Nephron progenitor cell (in vitro differentiated cells): ENCODE measurements around the gene SDSL.

Experiments used
- DNase-seq: peaks from one replicate; pipeline ENCODE4 v3.0.0; 2021
- H3K27ac Mint-ChIP-seq: 2 replicates; pipeline ENCODE4 v1.8.0; 2021; ENCODE audit warnings: mild to moderate bottlenecking, moderate library complexity, mixed read lengths
- H3K27me3 Mint-ChIP-seq: 2 replicates; pipeline ENCODE4 v1.8.0; 2021; ENCODE audit warnings: mild to moderate bottlenecking, low read depth, mixed read lengths; ENCODE audit not compliant: poor library complexity
- H3K36me3 Mint-ChIP-seq: 2 replicates; pipeline ENCODE4 v1.8.0; 2021; ENCODE audit warnings: low read depth, mixed read lengths
- H3K4me1 Mint-ChIP-seq: 2 replicates; pipeline ENCODE4 v1.8.0; 2021; ENCODE audit warnings: mixed read lengths
- H3K4me3 Mint-ChIP-seq: 2 replicates; pipeline ENCODE4 v1.8.0; 2021; ENCODE audit warnings: mild to moderate bottlenecking, moderate library complexity, mixed read lengths
- H3K9me3 Mint-ChIP-seq: 2 replicates; pipeline ENCODE4 v1.8.0; 2021; ENCODE audit warnings: mild to moderate bottlenecking, moderate library complexity, mixed read lengths
- TF ChIP-seq, protein P1 (sequence below): fragments of 200-600 bp; sonication (generic); IDR thresholded peaks from 2 replicates; pipeline ENCODE4 v1.5.0; 2021; ENCODE audit warnings: antibody characterized with exemption

SDSL gene

DNA sequence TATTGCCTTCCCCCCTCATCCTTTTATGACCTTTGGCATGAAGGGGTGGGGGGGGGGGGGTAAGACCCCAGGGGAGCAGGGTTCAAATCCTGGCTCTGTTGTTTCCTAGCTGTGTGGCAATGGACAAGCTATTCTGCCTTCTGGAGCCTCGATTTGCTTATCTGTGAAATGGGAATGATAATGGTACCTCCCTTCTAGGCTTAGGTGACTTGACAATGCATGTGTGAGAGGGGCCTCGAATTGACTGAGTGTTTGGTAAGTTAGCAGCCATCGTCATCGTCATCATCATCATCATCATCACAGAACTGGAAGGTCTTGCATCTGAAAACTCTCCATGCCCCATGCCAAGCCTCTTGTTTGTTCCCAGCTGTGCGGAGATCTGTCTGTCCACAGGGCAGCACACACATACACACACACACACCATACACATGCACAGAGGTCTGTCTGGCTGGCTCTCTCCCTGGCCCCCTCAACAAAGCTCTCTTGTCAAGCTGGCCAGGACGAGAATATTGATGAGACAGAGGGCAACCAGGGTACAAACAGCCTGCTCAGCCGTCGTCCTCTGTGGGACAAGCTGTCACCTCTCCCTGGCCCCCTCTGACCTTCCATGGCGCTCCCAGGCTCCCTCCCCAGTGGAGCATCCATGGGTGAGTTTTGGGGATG is 12.6 kb upstream of the SDSL start:
- Mint-ChIP-seq H3K36me3 (no peaks in the 10 kb centered on the region), H3K9me3 (no peaks in the 10 kb centered on the region), H3K4me3 (no peak overlapping the region), H3K4me1 (no peaks in the 10 kb centered on the region), H3K27me3 (peaks cover 30% of the 10 kb centered on the region), H3K27ac (no peak overlapping the region)
- DNase-seq = no peak
- TF ChIP-seq, protein P1, sequence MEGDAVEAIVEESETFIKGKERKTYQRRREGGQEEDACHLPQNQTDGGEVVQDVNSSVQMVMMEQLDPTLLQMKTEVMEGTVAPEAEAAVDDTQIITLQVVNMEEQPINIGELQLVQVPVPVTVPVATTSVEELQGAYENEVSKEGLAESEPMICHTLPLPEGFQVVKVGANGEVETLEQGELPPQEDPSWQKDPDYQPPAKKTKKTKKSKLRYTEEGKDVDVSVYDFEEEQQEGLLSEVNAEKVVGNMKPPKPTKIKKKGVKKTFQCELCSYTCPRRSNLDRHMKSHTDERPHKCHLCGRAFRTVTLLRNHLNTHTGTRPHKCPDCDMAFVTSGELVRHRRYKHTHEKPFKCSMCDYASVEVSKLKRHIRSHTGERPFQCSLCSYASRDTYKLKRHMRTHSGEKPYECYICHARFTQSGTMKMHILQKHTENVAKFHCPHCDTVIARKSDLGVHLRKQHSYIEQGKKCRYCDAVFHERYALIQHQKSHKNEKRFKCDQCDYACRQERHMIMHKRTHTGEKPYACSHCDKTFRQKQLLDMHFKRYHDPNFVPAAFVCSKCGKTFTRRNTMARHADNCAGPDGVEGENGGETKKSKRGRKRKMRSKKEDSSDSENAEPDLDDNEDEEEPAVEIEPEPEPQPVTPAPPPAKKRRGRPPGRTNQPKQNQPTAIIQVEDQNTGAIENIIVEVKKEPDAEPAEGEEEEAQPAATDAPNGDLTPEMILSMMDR = no peak

- peaks cover 21% of the 10 kb centered on the region for H3K4me1 Mint-ChIP-seq
- no peak overlapping the region for H3K27ac Mint-ChIP-seq
- no peaks in the 10 kb centered on the region for H3K36me3 Mint-ChIP-seq
- no peak overlapping the region for H3K4me3 Mint-ChIP-seq
- no peaks in the 10 kb centered on the region for H3K9me3 Mint-ChIP-seq
- no peak for DNase-seq
- TF ChIP-seq, protein P1 = no peak
- peaks cover 29% of the 10 kb centered on the region for H3K27me3 Mint-ChIP-seq
These were observed 8.7 kb upstream of the SDSL start for GRCh38 chr12:113413488-113413939.

DNA sequence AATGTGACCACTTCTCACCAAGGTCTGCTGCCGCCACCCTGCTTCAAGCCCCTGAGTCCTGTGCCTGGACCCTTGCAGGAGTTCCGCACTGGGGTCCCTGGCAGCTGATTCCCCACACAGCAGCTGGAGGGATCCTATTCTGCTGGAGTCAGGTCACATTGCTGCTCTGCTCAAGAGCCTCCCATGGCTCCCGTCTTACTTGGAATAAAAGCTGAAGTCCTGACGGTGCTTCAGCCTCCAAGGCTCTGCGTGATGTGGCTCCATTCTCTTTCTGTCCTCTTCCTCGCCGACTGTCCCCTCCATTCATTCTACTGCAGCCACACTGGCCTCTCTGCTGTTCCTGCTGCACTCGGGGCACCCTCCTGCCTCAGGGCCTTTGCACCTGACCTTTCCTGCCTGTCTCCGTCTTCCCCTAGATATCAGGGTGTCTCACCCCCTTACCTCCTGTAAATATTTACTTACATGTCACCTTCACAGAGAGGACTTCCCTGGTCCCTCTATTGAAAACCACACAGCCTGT is 7.6 kb upstream of the SDSL start:
- Mint-ChIP-seq H3K9me3 (no peaks in the 10 kb centered on the region), H3K4me3 (no peak overlapping the region)
- TF ChIP-seq, protein P1 = no peak

GRCh38 chr12:113416091-113416754 is 6.0 kb upstream of the SDSL start:
- Mint-ChIP-seq H3K9me3 (no peaks in the 10 kb centered on the region), H3K4me1 (peaks cover 29% of the 10 kb centered on the region), H3K4me3 (no peak overlapping the region), H3K27me3 (peaks cover 7% of the 10 kb centered on the region), H3K27ac (no peak overlapping the region), H3K36me3 (no peaks in the 10 kb centered on the region)
- DNase-seq = no peak
- TF ChIP-seq, protein P1 = no peak

More for the DNA sequence above, 7.6 kb upstream of the SDSL start:
- DNase-seq = no peak
- peaks cover 22% of the 10 kb centered on the region for H3K27me3 Mint-ChIP-seq
- H3K4me1 Mint-ChIP-seq = peaks cover 29% of the 10 kb centered on the region
- no peaks in the 10 kb centered on the region for H3K36me3 Mint-ChIP-seq
- H3K27ac Mint-ChIP-seq = peak overlapping the region; percentile 63

DNA sequence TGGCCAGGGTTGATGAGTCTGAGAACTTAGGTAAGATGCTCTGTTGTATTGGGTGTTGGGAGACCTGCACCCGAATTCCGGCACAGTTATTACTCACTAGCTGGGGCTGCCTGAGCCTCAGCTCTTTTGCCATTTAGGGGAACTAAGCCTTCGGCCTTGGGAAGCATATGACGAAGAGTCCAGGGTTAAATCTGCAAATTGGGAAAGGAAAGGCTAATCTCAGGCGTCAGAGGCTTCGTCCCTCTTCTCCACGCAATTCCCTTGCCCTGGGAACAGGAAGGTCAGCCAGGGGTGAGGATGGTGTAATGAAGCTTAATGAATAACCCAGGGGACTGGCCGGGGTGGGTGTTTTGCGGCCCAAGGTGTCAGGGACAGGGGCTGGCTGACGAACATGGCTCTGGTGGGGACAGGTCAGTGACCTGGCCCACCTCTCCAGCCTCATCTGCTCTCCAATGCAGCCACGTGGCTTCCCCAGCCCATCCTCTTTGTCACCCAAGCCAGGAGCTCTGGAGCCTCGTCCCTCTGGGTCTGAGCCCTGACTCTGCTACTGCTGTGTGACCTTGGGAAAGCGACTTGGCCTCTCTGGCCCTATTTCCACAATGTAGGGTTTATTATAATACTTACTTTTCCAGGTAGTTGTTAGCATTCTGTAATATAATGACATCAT is 3.8 kb upstream of the SDSL start:
- Mint-ChIP-seq H3K27me3 (peaks cover 4% of the 10 kb centered on the region), H3K4me1 (peaks cover 40% of the 10 kb centered on the region), H3K9me3 (no peaks in the 10 kb centered on the region), H3K4me3 (no peak overlapping the region), H3K36me3 (no peaks in the 10 kb centered on the region), H3K27ac (peak overlapping the region; percentile 16)
- DNase-seq = no peak
- TF ChIP-seq, protein P1 = no peak
